GM18861 (cell line): Measurements from ENCODE around the gene ZFAND3.

Experiments
- ATAC-seq: cut with Tn5 transposase; IDR thresholded peaks from one replicate; pipeline ENCODE4 v1.9.1; 2021; ENCODE audit not compliant: unreplicated experiment

The ZFAND3 gene

DNA sequence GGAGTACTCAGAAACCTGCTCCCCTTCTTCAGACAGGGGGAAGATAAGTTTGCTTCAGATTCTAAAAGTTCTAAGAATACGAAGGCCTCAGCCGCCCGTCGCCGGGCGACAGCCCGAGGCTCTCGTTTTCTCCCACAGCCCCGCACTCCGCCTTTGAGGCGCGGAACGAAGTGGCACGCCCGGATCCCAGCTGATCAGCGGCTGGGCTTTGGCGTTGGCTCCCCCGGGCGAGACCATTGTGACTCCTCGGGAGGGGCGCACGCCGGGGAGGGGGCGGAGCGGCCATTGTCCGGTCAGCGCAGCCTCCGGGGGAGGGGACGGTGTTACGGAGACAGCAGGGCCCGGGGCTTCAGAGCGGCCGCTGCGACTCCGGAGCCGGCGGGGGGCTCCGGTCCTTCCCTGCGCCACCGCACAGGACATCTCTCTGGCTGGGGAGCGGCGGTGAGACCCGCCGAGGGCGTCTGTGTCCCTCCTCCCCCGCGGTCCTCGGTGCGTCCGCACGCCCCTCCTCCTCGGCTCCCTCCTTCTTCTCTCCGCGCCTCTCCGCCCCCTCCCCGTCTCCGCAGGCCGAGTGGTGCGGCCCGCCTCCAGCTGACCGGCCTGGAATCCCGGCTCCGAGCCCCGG is at the start of gene ZFAND3:
Gene ZFAND3, plus strand, starts transcription at position 551 of the 625 bp plus-strand sequence. CDS start 219 bp downstream, outside the sequence.
- ATAC-seq, result peak; percentile 73

- no peak for ATAC-seq
Measured at GRCh38 chr6:37774028-37774680, 45.4 kb upstream of the ZFAND3 start.

- ATAC-seq, result no peak
Measured at GRCh38 chr6:37776566-37776965, 43.0 kb upstream of the ZFAND3 start.

- ATAC-seq, result no peak
Measured at GRCh38 chr6:37777272-37777834, 42.2 kb upstream of the ZFAND3 start.

GRCh38 chr6:37779111-37779800 is 40.3 kb upstream of the ZFAND3 start:
- no peak for ATAC-seq

DNA sequence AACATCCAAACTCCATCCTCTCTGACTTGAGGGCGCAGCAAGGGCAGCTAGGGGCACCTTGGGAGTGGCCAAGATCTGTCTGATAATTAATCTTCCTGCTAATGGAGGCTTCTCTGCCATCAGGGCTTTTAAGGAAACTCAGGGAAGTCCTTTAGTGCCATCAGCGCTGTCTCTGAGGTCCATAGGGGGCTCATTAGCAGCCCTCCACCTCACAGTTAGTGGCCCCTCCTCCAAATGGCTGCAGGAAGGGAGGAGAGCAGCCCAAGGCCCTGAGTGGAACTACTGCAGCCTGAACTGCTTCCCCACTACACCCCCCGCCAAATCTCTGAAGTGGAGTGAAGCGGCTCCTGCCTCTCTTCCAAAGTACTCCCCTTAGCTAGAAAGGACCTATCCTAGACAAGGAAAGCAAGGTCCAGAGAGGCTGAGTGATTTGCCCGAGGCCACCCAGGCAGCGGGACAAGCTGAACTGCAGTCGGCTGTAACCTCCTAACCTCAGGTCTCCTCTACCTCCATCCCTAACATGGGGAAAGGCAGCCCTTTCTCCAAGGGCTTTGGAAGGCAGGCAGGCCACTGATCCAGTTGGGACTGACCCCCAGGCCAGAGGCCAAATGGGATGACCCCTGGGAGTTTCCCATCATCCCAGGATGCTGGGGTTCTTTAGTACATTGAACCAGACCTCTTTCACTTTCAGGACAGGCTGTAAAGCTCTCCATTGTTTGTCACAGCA is 39.5 kb upstream of the ZFAND3 start:
- ATAC-seq, result no peak

GRCh38 chr6:37781788-37782187 is 37.7 kb upstream of the ZFAND3 start:
- ATAC-seq, result no peak

GRCh38 chr6:37783025-37783855 is 36.3 kb upstream of the ZFAND3 start:
- no peak for ATAC-seq

DNA sequence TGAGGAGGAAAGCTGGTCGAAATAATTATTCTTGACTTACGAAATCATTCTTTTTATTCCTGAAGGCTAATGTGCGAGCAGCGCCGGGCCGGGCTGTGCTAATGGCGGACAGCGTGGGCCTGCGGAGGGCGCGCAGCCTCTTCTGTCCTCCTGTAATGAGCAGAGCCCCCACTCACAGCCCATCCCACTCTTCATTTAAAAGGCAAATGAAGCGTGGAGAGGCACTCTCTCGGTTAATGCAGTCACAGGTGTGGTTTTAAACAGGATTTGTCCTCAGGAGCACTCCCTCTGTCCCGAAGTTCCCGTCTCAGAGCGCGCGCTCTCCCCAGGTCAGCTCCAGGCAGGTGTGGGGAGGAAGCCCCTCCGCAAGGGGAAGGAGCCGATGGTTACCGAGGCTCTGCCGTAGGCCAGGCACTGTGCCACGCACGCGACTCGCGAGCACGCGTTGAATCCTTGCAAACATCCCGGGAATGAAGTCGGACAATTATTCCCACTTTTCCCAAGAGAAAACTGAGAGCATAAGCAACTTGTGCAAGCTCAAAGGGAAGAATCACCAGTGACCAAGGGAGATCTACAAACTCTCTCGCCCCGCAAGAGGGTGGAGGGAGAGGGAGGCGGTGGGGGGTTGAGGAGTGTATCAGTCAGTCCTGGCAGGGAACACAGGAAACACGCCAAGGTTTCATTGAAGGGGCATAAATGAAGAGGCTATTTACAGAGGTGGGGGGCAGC is 35.5 kb upstream of the ZFAND3 start:
- ATAC-seq, result no peak

- ATAC-seq, result no peak
Measured at GRCh38 chr6:37784585-37784967, 35.0 kb upstream of the ZFAND3 start.

DNA sequence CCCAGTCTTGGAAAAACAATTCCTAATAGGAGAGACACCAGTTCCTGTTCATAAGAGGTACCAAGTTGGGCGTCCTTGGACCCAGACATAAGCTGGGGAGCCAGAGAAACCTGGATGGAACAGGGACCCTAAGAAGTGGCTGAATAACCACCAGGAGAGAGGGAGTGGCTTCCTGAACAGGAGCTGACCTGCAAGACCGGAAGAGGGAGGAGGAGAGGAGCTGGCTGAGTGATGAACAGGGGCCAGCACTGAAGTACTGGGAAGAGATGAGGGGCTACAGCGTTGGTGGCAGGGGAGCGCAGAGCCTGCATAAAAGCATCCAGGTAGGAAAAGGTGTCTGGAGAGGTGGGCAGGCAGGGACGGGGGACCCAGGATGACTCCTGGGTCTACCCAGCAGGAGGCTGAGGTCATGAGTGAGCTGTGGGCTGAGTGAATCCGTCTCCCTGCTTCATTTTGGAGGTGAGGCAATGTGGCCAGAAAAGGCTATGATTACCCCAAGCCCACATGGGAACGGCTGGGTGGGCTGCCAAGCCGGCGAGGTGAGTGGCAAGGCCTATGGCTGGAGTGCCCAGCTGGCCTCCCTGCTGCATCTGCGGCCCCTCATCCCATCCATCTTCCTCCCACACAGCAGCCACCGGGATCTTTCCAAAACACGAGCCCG is 34.4 kb upstream of the ZFAND3 start:
- no peak for ATAC-seq

GRCh38 chr6:37785663-37786270 is 33.8 kb upstream of the ZFAND3 start:
- ATAC-seq, result no peak

DNA sequence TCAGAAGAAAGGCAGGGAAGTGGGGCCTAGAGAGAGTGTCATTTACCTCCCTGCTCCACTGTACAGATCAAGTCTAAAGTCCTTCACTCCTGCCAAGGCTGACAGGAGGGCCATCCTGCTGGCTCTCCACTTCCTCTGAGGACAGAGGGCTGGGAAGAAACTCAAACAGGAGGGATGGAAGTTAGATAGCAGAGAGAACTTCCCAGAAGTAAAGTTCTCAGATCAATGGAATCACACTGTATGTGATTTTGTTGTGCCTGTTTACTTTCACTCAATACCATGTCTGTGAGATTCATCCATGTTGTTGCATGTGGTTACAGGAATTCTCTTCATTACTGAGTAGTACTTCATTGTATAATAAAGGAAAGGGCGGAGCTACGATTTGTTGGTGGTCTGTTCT is 32.3 kb upstream of the ZFAND3 start:
- no peak for ATAC-seq

GRCh38 chr6:37788259-37788658 is 31.3 kb upstream of the ZFAND3 start:
- no peak for ATAC-seq

DNA sequence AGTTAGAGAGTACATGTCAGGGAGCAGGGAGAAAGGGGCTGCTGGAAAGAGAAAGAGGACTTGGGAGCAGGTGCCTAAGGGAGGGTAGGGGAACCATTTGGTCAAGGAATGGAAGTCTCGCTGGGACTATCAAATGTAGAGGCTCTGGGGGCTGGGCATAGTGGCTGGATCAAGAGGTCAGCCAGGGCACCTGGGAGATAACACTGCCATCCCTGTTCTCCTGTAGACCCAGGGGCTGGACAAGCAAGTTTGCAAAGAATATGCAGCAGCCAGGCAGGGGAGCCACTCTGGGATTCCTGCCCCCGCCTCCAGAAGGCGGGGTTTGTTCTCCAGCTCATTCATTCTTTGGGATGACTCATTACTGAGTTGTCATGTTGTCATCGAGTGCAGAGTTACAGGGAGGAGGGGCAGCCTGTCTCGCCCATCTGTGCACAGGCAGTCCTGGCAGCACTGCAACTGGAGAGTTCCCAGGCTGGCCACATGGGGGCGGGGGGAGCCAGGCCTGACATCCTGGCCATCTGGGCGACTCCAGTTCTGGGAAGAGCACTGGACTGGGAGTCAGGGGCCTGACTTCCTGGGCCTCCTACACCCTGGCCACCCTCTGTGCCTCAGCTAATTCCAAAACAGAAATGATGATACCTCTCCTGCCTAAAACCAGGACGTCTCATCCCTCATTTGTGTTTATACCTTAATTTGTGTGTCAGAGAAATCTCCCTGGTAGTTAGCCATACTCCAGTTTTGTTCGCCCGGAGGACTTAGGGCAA is 28.2 kb upstream of the ZFAND3 start:
- peak; percentile 94 for ATAC-seq

GRCh38 chr6:37792457-37793033 is 27.0 kb upstream of the ZFAND3 start:
- ATAC-seq, result no peak

- no peak for ATAC-seq
Measured at GRCh38 chr6:37793067-37793466, 26.5 kb upstream of the ZFAND3 start.

- no peak for ATAC-seq
Measured at GRCh38 chr6:37794825-37795224, 24.7 kb upstream of the ZFAND3 start.
